ENCODE data around the gene OR52M1. TPM values are rescaled to one million over a fixed set of nuclear protein-coding genes. Genes with fewer than 3 reads are reported as not detected.
A peak's percentile ranks its signal among the peaks of the same experiment; 100 is the strongest.

Gene OR52M1
- total and polyA plus RNA-seq, 5 donors: not detected

DNA sequence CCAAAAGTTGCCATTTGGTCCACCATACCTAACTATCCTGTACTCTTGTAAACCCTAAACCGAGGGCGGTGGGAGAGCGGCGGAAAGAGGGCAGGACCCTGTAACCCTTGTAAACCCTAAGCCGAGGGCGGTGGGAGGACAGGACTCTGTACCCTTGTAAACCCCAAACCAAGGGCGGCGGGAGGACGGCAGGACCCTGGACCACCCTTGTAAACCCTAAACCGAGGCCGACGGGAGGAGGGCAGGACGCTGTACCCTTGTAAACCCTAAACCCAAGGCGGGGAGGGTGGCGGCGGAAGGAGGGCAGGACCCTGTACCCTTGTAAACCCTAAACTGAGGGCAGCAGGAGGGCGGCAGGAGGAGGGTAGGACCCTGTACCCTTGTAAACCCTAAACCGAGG lies 24.1 kb downstream of the OR52M1 start:
- 91% methylated on average over 18 of the region's 18 CpGs for WGBS
- no peak overlapping the region for H3K27ac ChIP-seq (ENCODE audit: low read length)
- H3K27me3 ChIP-seq (ENCODE audit: control insufficient read depth, insufficient read depth): no peaks in the 10 kb centered on the region
- ATAC-seq (no peak), DNase-seq (peak in 1 of 3 donors; percentile 49)
- H3K9me3 ChIP-seq (ENCODE audit: control insufficient read depth, low read length): no peaks in the 10 kb centered on the region
- H3K4me3 ChIP-seq (ENCODE audit: low read length): no peak overlapping the region
- intact Hi-C loops (cut with DNase I): no loop called here
- no peaks in the 10 kb centered on the region for H3K4me1 ChIP-seq (ENCODE audit: control insufficient read depth, insufficient read depth, low read length)

DNA sequence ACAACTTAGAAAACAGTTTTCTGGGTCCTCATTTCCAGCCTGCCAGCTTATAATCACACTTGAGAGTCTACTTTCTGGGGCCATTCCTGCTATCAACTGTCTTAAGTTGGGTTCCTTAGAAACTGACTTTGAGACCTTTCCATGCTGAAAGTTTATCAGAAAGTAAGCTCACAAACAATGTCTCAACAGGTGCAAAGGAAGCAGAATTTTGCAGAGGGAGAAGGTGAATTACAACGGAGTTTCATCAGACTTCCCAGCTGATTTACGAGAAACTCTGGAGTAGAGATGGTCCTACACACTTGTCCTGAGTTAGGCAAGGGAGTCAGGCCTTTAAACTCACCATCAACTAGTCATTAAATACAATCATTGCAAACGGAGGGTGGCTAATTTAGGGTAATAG lies 31.9 kb downstream of the OR52M1 start:
- Histone ChIP-seq H3K4me1 (ENCODE audit: control insufficient read depth, insufficient read depth, low read length) (no peaks in the 10 kb centered on the region), H3K27me3 (ENCODE audit: control insufficient read depth, insufficient read depth) (no peaks in the 10 kb centered on the region), H3K4me3 (ENCODE audit: low read length) (no peak overlapping the region), H3K27ac (ENCODE audit: low read length) (no peak overlapping the region), H3K9me3 (ENCODE audit: control insufficient read depth, low read length) (no peaks in the 10 kb centered on the region)
- intact Hi-C loops (cut with DNase I): no loop called here
- DNase-seq (no peak), ATAC-seq (no peak)
- 62% methylated on average over 3 of the region's 3 CpGs for WGBS

DNA sequence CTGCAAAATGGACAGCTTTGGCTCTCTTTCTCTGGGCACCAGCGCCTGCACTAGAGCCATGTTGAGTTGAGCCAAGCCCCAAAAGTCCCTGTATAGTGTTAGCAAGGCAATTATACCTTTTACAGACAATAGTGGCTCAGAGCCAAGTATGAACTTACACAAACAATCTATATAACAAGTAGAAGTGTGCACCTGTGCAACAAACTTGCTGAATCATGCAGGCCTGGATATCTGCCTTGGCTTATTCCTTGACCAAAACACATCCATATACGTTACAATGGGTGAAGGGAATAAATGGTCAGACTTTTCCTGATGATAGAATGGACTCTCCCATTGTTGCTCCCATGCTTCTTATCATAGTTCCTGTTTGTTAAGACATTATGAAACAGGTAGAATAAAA lies 32.8 kb downstream of the OR52M1 start:
- 75% methylated on average over 2 of the region's 2 CpGs for WGBS
- Histone ChIP-seq H3K9me3 (ENCODE audit: control insufficient read depth, low read length) (no peaks in the 10 kb centered on the region), H3K4me1 (ENCODE audit: control insufficient read depth, insufficient read depth, low read length) (no peaks in the 10 kb centered on the region), H3K4me3 (ENCODE audit: low read length) (no peak overlapping the region), H3K27me3 (ENCODE audit: control insufficient read depth, insufficient read depth) (no peaks in the 10 kb centered on the region), H3K27ac (ENCODE audit: low read length) (no peak overlapping the region)
- no peak for DNase-seq
- no peak for ATAC-seq
- intact Hi-C loops (cut with DNase I): no loop called here

DNA sequence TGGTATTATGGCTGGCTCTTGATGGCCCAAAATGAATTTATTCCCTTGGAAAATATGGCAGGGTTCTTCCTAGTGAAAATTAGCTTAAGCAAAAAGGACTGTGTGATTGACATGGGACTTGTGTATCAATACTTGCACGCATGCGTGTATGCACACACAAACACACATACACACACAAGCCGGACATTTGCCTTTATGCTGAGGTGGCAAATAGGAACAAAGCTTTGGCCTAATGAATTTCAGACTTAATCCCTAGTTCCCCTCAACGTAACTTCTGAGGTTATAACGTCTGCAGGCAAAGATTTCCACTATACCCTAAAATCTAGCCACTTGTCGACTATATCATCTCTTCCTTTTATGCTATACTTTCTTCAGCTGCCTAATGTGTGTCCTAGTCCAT lies 33.6 kb downstream of the OR52M1 start:
- intact Hi-C loops (cut with DNase I): no loop called here

DNA sequence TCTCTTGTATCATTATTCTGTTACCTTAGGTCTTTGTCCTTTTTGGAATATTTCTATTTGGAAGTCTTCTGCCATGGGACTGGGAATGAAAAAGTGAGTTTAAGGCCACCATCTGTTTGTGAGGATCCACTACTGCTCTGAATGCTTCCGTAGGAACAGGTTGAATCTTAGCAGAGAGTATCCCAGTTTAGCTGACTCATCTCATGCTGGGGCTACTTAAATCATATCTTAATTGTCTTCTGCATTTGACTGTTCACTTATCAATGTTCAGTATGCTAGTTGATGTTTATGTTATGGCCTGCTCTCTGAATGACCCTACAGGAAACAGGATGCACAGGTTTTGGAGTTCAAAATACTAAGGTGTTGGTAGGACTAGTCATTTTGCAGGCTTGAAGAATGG lies 35.1 kb downstream of the OR52M1 start:
- ATAC-seq (no peak), DNase-seq (no peak)
- 83% methylated on average over 1 of the region's 1 CpG for WGBS
- H3K27me3 ChIP-seq (ENCODE audit: control insufficient read depth, insufficient read depth): no peaks in the 10 kb centered on the region
- no peak overlapping the region for H3K4me3 ChIP-seq (ENCODE audit: low read length)
- no peaks in the 10 kb centered on the region for H3K9me3 ChIP-seq (ENCODE audit: control insufficient read depth, low read length)
- no peaks in the 10 kb centered on the region for H3K4me1 ChIP-seq (ENCODE audit: control insufficient read depth, insufficient read depth, low read length)
- intact Hi-C loops (cut with DNase I): no loop called here
- H3K27ac ChIP-seq (ENCODE audit: low read length): no peak overlapping the region

More for the DNA sequence above, 33.6 kb downstream of the OR52M1 start:
- 86% methylated on average over 6 of the region's 6 CpGs for WGBS
- no peak overlapping the region for H3K4me3 ChIP-seq (ENCODE audit: low read length)
- H3K9me3 ChIP-seq (ENCODE audit: control insufficient read depth, low read length): no peaks in the 10 kb centered on the region
- no peak overlapping the region for H3K27ac ChIP-seq (ENCODE audit: low read length)
- DNase-seq (no peak), ATAC-seq (no peak)
- no peaks in the 10 kb centered on the region for H3K4me1 ChIP-seq (ENCODE audit: control insufficient read depth, insufficient read depth, low read length)
- no peaks in the 10 kb centered on the region for H3K27me3 ChIP-seq (ENCODE audit: control insufficient read depth, insufficient read depth)

DNA sequence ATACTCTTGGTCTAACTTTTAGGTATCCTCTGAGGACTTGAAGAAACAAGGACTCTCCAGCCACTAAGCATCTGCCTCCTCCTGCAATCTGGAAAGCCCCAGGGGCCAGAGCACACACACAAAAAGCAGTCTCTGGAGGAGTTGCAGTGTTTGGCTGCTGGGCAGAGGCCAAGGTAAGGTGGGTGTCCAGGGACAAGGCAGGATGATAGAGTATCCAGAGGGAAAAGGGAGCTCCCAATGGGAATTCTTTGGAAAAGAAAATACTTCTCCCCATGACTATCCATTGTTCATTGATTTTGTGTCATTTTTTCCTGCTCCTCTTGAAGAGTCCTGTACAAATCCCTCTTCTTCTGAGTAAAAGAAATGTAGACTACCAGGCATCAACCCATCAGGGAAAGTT lies 36.5 kb downstream of the OR52M1 start, which contains the start of gene OR52I2:
TSS of gene OR52I2 (plus strand) at position 301 of the 400 bp plus-strand sequence.
- ATAC-seq (no peak), DNase-seq (no peak)
- intact Hi-C loops (cut with DNase I): no loop called here
- Histone ChIP-seq H3K4me3 (ENCODE audit: low read length) (no peak within 1 kb of the TSS), H3K9me3 (ENCODE audit: control insufficient read depth, low read length) (no peaks in the 10 kb centered on the region), H3K27me3 (ENCODE audit: control insufficient read depth, insufficient read depth) (no peaks in the 10 kb centered on the region), H3K4me1 (ENCODE audit: control insufficient read depth, insufficient read depth, low read length) (no peaks in the 10 kb centered on the region), H3K27ac (ENCODE audit: low read length) (no peak within 1 kb of the TSS)

DNA sequence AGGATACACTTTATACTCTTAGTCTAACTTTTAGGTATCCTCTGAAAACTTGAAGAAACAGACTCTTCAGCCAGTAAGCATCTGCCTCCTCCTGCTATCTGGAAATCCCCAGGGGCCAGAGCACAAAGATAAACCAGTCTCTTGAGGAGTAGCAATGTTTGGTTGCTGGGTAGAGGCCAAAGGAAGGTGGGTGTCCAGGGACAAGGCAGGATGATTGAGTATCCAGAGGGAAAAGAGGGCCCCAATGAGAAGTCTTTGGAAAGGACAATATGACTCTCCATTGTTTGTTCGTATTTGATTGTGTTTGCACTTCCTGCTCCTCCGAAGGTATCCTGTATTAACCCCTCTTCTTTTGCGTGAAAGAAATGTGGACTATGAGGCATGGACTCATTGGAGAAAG lies 44.0 kb downstream of the OR52M1 start:
- DNase-seq (no peak), ATAC-seq (no peak)
- 62% methylated on average over 3 of the region's 3 CpGs for WGBS
- no peak overlapping the region for H3K27ac ChIP-seq (ENCODE audit: low read length)
- H3K9me3 ChIP-seq (ENCODE audit: control insufficient read depth, low read length): no peaks in the 10 kb centered on the region
- intact Hi-C loops (cut with DNase I): no loop called here
- no peak overlapping the region for H3K4me3 ChIP-seq (ENCODE audit: low read length)
- H3K4me1 ChIP-seq (ENCODE audit: control insufficient read depth, insufficient read depth, low read length): no peaks in the 10 kb centered on the region
- H3K27me3 ChIP-seq (ENCODE audit: control insufficient read depth, insufficient read depth): no peaks in the 10 kb centered on the region

DNA sequence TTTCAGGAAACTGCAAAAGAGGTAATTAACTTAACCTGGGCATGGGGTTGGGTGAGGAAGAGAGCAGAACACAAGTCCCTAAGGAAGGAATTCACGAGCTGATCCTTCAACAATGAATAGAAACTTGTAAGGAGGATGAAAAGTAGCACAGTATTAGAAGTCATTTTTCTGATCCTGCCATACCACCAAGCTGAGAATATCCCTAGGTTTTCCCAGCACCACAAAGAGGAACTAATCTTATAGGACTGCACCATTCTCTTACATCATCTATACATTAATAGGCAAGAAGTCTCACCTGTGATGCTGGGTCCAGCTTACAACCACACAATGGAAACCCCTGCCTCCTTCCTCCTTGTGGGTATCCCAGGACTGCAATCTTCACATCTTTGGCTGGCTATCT lies 48.7 kb downstream of the OR52M1 start, which contains the start of gene OR52I1:
TSS of gene OR52I1 (plus strand) at position 301 of the 400 bp plus-strand sequence. CDS start at position 301, 0 bp downstream.
- ATAC-seq (no peak), DNase-seq (no peak)
- no peak within 1 kb of the TSS for H3K4me3 ChIP-seq (ENCODE audit: low read length)
- no peaks in the 10 kb centered on the region for H3K4me1 ChIP-seq (ENCODE audit: control insufficient read depth, insufficient read depth, low read length)
- intact Hi-C loops (cut with DNase I): no loop called here
- WGBS: 75% methylated on average over 1 of the region's 1 CpG
- H3K27me3 ChIP-seq (ENCODE audit: control insufficient read depth, insufficient read depth): no peaks in the 10 kb centered on the region
- no peaks in the 10 kb centered on the region for H3K9me3 ChIP-seq (ENCODE audit: control insufficient read depth, low read length)
- H3K27ac ChIP-seq (ENCODE audit: low read length): no peak within 1 kb of the TSS

Other genes with a start within 250 kb of the OR52M1 start
- not detected for gene OR52B4, start 176.8 kb upstream of the OR52M1 start, total RNA-seq
- gene OR52B4, start 176.8 kb upstream of the OR52M1 start, polyA plus RNA-seq: not detected
- gene TRIM21, start 151.5 kb upstream of the OR52M1 start, total RNA-seq: 10 to 100 TPM in 1 of 4 donors, 1 to 10 TPM in 3; 9.1 to 10.3 (median 9.3) TPM
- gene TRIM21, start 151.5 kb upstream of the OR52M1 start, polyA plus RNA-seq: 8.3 TPM
- gene OR52K2, start 95.9 kb upstream of the OR52M1 start, total RNA-seq: under 1 TPM in 1 of 4 donors, not detected in 3; 0.29 TPM
- gene OR52K2, start 95.9 kb upstream of the OR52M1 start, polyA plus RNA-seq: not detected
- gene OR52K1, start 62.5 kb upstream of the OR52M1 start, total RNA-seq: under 1 TPM in 1 of 4 donors, not detected in 3; 0.06 TPM
- not detected for gene OR52K1, start 62.5 kb upstream of the OR52M1 start, polyA plus RNA-seq
- gene OR52I2, start 36.6 kb downstream of the OR52M1 start, total RNA-seq: not detected
- gene OR52I2, start 36.6 kb downstream of the OR52M1 start, polyA plus RNA-seq: not detected
- gene OR52I1, start 48.8 kb downstream of the OR52M1 start, total RNA-seq: not detected
- not detected for gene OR52I1, start 48.8 kb downstream of the OR52M1 start, polyA plus RNA-seq
- gene TRIM68, start 63.0 kb downstream of the OR52M1 start, total RNA-seq: 10 to 100 TPM in 3 of 4 donors, 1 to 10 TPM in 1; 10.0 to 12.4 (median 10.8) TPM
- gene TRIM68, start 63.0 kb downstream of the OR52M1 start, polyA plus RNA-seq: 6.5 TPM
- not detected for gene OR51D1, start 92.3 kb downstream of the OR52M1 start, total RNA-seq
- not detected for gene OR51D1, start 92.3 kb downstream of the OR52M1 start, polyA plus RNA-seq
- gene OR51E1, start 98.8 kb downstream of the OR52M1 start, total RNA-seq: under 1 TPM; 0.22 to 0.63 (median 0.24) TPM
- gene OR51E1, start 98.8 kb downstream of the OR52M1 start, polyA plus RNA-seq: 0.45 TPM
- not detected for gene OR51E2, start 152.7 kb downstream of the OR52M1 start, total RNA-seq
- gene OR51E2, start 152.7 kb downstream of the OR52M1 start, polyA plus RNA-seq: 0.05 TPM
- not detected for gene MMP26, start 159.6 kb downstream of the OR52M1 start, total RNA-seq
- not detected for gene MMP26, start 159.6 kb downstream of the OR52M1 start, polyA plus RNA-seq
- gene OR51F1, start 224.7 kb downstream of the OR52M1 start, total RNA-seq: not detected
- not detected for gene OR51F1, start 224.7 kb downstream of the OR52M1 start, polyA plus RNA-seq

Data from right cardiac atrium (tissue), 5 donors.